HFF-Myc (cell line): ENCODE measurements around the gene CAPZB.

Experiments used
- DNase-seq: peaks from one replicate; pipeline ENCODE4 v3.0.0-alpha.2; 2011; ENCODE audit warnings: low read depth; ENCODE audit errors: extremely low read depth
- H3K4me3 ChIP-seq: replicated peaks from 2 replicates; pipeline ENCODE4 v1.5.1; 2011; ENCODE audit warnings: low read depth, mild to moderate bottlenecking, control low read depth, low read length
- CTCF ChIP-seq: IDR thresholded peaks from 2 replicates; pipeline ENCODE4 v1.5.1; 2012; ENCODE audit warnings: mild to moderate bottlenecking, low read depth, low read length, control low read depth; ENCODE audit errors: missing control alignments

The CAPZB gene

GRCh38 chr1:19484798-19485361 lies 459 bp downstream of the CAPZB start:
- no peak for TF ChIP-seq CTCF
- H3K4me3 ChIP-seq: peak overlapping the region; percentile 89
- no peak for DNase-seq

DNA sequence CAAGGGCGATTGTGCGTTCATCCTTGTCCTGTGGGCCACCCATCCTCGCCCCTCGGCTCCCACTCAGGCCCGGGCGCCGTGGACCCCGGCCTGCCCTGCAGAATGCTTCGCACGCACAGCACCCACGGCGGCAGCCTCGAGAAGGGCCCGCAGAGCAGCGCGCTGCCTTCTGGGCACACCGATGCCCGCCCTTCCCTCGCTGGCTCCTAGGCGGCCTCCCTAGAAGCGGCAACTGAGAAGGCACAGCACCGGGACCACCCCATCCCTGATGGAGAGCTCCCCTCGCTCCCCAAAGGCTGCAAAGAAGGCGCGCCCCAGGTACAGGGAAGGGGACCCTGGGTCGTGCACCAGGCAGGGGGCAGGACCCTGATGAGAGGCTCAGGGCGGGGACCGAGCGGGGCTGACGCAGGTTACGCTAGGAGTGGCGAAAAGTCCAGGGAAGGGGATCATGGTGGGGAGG lies 971 bp downstream of the CAPZB start:
- no peak for DNase-seq
- no peak for TF ChIP-seq CTCF
- peak overlapping the region; percentile 89 for H3K4me3 ChIP-seq

DNA sequence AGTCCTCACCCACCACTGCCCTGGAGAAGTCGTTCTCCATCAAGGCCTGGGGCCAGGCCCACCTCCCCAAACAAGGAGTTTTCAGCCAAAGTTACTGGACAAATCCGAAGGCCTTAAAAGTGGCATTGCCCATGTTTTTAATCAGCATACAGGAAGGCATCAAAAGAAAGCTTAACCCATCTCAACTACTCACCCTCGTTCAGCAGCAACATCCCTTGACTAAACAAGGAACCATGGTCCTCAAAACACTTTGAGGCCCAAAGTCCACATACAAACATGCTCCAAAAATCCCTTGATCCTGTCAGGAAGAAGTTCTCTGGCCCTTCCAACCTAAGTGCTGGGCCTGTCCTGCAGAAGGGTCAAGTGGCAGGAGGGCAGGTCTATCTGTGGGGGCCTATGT lies 1.6 kb downstream of the CAPZB start:
- DNase-seq: no peak
- peak overlapping the region; percentile 89 for H3K4me3 ChIP-seq
- TF ChIP-seq CTCF: no peak

- H3K4me3 ChIP-seq: peak overlapping the region; percentile 89
- no peak for TF ChIP-seq CTCF
- DNase-seq: no peak
Measured at GRCh38 chr1:19483261-19483660, 2.1 kb downstream of the CAPZB start.

DNA sequence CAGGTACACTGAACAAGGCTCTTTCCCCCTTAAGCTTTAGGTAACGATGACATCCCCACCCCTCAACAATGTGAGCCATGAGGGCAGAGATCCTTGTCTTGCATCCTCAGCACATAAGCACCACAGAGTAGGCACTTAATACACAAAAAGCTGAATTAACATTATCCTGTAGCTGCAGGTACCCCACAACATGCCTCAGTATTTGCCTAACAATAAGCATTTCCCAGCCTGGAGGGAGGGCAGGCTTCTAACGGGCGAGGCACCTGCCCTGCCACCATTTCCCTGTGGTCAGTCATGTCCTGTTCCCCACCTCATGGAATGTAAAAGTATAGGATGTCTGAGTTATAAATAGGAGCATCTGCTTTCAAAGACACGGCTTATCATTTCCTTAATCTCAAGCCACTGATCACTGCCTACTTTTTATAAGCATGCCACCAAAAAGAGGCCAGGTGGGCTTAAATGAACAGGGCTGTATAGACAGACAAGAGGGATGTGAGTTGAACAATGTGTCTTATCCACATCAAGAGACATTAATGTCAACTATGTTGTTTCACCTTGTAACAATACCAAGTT lies 3.4 kb downstream of the CAPZB start:
- DNase-seq: no peak
- TF ChIP-seq CTCF: no peak
- H3K4me3 ChIP-seq: peak overlapping the region; percentile 12; the same call in 1 of the 2 replicates

DNA sequence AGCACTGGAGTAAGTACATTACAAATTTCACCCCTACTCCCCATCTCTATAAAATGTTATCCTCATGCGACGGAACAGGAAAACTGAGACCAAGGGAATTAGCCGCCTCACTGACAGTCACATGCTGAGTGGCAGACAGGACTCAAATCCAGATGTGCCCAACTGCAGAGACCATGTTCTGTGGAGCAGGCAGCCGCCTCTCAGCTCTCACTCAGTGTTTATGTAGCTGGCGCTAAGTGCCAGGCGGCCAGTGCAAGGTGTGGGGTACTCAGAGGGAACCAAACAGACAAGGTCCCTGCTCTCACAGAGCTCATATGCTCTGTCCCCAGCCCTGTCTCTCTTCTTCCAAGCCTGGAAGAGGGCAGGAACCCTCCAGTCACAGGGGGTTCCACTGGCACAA lies 5.1 kb downstream of the CAPZB start:
- no peak for DNase-seq
- no peak for TF ChIP-seq CTCF
- no peak overlapping the region for H3K4me3 ChIP-seq
